Right lobe of liver (tissue), 6 donors: ENCODE data around the gene C11orf98. TPM values are rescaled to one million over a fixed set of nuclear protein-coding genes. Genes with fewer than 3 reads are reported as not detected.

ENCODE experiments used
- ATAC-seq, 4 donors: fragments of 200-7000 bp; cut with Tn5 transposase; one replicate each; pipeline ENCODE4 v1.9.1; 2020; ENCODE audit warnings: mild to moderate bottlenecking in 4 of 4, moderate library complexity in 4 of 4
- DNase-seq, 3 donors: peaks; one replicate each; pipeline ENCODE4 v3.0.0-alpha.2; 2020
- H3K27ac ChIP-seq, 3 donors: fragments of 200-600 bp; one replicate each; pipeline ENCODE4 v1.8.0; 2022
- H3K27me3 ChIP-seq, 2 donors: fragments of 200-600 bp; one replicate each; pipeline ENCODE4 v1.8.0; 2022
- H3K36me3 ChIP-seq, 4 donors: fragments of 200-600 bp; sonication (generic) in 1 of 4; one replicate each; pipeline versions ENCODE4 v1.5.1 to v1.8.0; 2017 to 2022; ENCODE audit warnings: control low read depth in 1 of 4
- H3K4me1 ChIP-seq, 4 donors: fragments of 200-600 bp; sonication (generic) in 1 of 4; one replicate each; pipeline versions ENCODE4 v1.5.1 to v1.8.0; 2017 to 2022; ENCODE audit warnings: control low read depth in 1 of 4
- H3K4me3 ChIP-seq, 3 donors: fragments of 200-600 bp; one replicate each; pipeline ENCODE4 v1.8.0; 2022
- H3K9me3 ChIP-seq, 4 donors: fragments of 200-600 bp; sonication (generic) in 1 of 4; one replicate each; pipeline versions ENCODE4 v1.5.1 to v1.8.0; 2017 to 2022; ENCODE audit warnings: control low read depth in 1 of 4
- CTCF ChIP-seq, 4 donors: fragments of 200-600 bp in 3 of 4; fragments of 450-650 bp in 1 of 4; IDR thresholded peaks; one replicate each; pipeline versions ENCODE4 v1.5.1 to v1.8.0; 2016 to 2022; ENCODE audit warnings: antibody characterized with exemption in 4 of 4, mild to moderate bottlenecking in 2 of 4
- POLR2A ChIP-seq: fragments of 450-650 bp; IDR thresholded peaks from one replicate; pipeline ENCODE4 v1.6.1; 2017; ENCODE audit warnings: antibody characterized with exemption, mild to moderate bottlenecking
- WGBS: methylation state at CpG from one replicate; pipeline ENCODE4 v1.1.6; 2018; ENCODE audit warnings: low coverage, low lambda C conversion rate; ENCODE audit not compliant: insufficient coverage; ENCODE audit errors: missing lambda C conversion rate; 5-methylcytosine and 5-hydroxymethylcytosine counted together
- intact Hi-C, 2 donors: fragments of 100-400 bp; cut with DNase I; formaldehyde crosslinking; loops; one replicate each; pipeline versions ENCODE4 v1.11.2 to v1.14.1; 2022
- total RNA-seq, 6 experiments: library from RNA; depleted of rRNA in 2 of 6; stranded (reverse); fragments of >200 nt in 2 of 6; fragmentation: NEBNext Ultra II Directional in 3 of 6; extraction: Animal tissue kit (Norgen Biotek cat#: 25700) in 3 of 6; gene quantifications; one replicate each; pipeline versions ENCODE4 v1.1.0 to v1.2.4, GENCODE V29; 2016 to 2023
- donor health status: DM: no; HTN: yes; CAD: no.
- donor health status: DM: no; HTN: no; CAD: no.
- donor health status: DM: no; HTN: no; CAD: no.
- donor health status: DM: no; HTN: yes; CAD: no.
- donor health status: DM: no; HTN: yes; CAD: no.

Gene C11orf98
- total RNA-seq, 6 experiments from 2014 or later = 18.6 to 52.0 (median 25.6) TPM

DNA sequence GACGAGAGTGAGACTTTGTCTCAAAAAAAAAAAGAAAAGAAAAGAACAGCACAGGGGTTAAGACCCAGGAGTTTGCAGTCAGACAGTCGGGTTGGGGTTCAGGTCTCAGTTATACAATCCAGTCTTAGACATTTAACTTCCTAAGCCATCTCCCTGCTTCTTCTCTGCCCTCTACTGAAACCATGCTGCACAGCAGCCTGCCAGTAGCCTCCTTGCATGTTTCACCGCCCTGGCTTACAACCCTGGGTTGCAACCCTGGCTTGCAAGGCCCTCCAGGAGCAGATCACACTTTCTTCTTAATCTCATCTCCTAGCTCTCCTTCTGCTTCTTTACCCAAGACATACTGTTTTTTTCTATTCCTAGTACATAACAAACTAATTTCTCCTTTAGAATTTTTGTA, 37.3 kb downstream of the C11orf98 start:
- H3K27ac ChIP-seq = no peak overlapping the region
- no peak for DNase-seq
- H3K4me3 ChIP-seq = no peak overlapping the region
- TF ChIP-seq POLR2A (no peak), CTCF (IDR thresholded peaks at IDR 0.05) (no peak)
- ATAC-seq = peak in 1 of 4 donors; percentile 15
- no peaks in the 10 kb centered on the region for H3K9me3 ChIP-seq
- H3K27me3 ChIP-seq = no peaks in the 10 kb centered on the region
- peaks cover 10 to 78% (median 42%) of the 10 kb centered on the region in 4 donors for H3K36me3 ChIP-seq
- no peaks in the 10 kb centered on the region for H3K4me1 ChIP-seq
- intact Hi-C loops = no loop called here
- WGBS = 86% methylated on average over 3 of the region's 3 CpGs

- Histone ChIP-seq H3K27me3 (no peaks in the 10 kb centered on the region), H3K9me3 (no peaks in the 10 kb centered on the region), H3K4me3 (peak overlapping the region in 2 of 3 donors; percentile 74 to 76), H3K36me3 (peaks cover 0 to 27% (median 13%) of the 10 kb centered on the region in 4 donors), H3K27ac (peak overlapping the region; percentile 60 to 76 (median 61)), H3K4me1 (peaks cover 0 to 8% (median 4%) of the 10 kb centered on the region in 4 donors)
- TF ChIP-seq POLR2A = no peak
- TF ChIP-seq CTCF (IDR thresholded peaks at IDR 0.05) = no peak
- 71% methylated on average over 5 of the region's 7 CpGs for WGBS
- no peak for ATAC-seq
- DNase-seq = no peak
- intact Hi-C loops = no loop called here
These were observed 42.4 kb downstream of the C11orf98 start for GRCh38 chr11:62622476-62623089.

DNA sequence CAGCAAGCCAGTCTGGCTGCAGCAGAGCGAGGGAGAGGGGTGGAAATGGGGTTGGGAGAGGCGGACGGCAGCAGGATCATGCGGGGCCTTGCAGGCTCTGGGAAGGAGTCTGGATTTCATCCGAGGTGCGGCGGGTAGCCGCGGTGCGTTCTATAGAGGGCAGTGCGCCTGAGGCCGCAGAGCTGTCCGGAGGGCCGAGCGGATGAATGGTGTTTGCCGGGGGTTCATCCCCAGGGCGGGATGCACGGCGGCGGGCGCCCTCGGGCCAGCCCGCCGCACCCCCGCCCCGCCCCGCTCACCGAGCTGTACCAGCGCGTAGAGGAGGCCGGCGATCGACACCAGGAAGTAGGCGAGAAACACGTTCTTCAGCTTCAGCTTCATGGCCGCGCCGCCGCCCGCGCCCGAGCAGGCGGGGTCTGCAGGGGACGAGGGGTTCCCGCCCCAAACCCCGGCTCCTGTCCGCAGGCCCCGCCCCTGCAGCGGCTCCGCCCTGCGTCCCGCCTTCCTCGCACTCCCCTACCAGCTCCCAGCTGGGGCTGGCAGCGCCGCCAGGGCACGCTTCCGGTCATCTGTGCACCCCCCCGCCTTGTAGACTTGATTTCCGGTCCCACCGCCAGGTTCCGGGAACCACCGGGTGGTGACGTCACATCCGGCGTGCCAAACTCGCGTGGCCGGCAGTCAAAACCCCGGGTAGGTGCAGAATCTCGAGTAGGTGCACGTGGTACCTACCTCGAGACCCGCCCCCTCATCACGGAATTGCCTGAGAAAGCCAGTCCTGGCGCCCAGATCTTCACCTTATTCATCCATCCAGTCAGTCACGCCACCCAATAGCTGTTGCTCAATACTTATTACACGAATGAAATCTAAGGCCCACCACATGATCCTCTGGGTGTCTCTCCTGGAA, 43.2 kb downstream of the C11orf98 start, which contains the start of gene B3GAT3:
TSS of gene B3GAT3 (minus strand) at position 420 of the 904 bp plus-strand sequence. CDS start at position 381, 39 bp downstream.
- 1% methylated on average over 9 of the region's 77 CpGs for WGBS
- H3K36me3 ChIP-seq = peaks cover 0 to 19% (median 9%) of the 10 kb centered on the region in 4 donors
- intact Hi-C loops = no loop called here

More for the DNA sequence above, 43.2 kb downstream of the C11orf98 start, which contains the start of gene B3GAT3:
- Histone ChIP-seq H3K27me3 (no peaks in the 10 kb centered on the region), H3K9me3 (no peaks in the 10 kb centered on the region), H3K4me1 (peaks cover 0 to 8% (median 4%) of the 10 kb centered on the region in 4 donors), H3K4me3 (peak within 1 kb of the TSS; percentile 74 to 90 (median 76)), H3K27ac (peak within 1 kb of the TSS; percentile 60 to 76 (median 61))
- DNase-seq (peak; percentile 99), ATAC-seq (peak; percentile 97 to 99 (median 98))
- peak in 1 of 4 donors; percentile 8 for TF ChIP-seq CTCF (IDR thresholded peaks at IDR 0.05)
- TF ChIP-seq POLR2A = peak; percentile 91
